MM.1S (cell line): Measurements from ENCODE around the gene CPA1.

Experiments
- DNase-seq: peaks from one replicate; pipeline ENCODE4 v3.0.0-alpha.2; 2015
- H2AFZ ChIP-seq: fragments of 300-600 bp; sonication (generic); 2 replicates; pipeline ENCODE4 v1.6.0; 2016; ENCODE audit warnings: antibody characterized with exemption, low read length
- H3F3A ChIP-seq: fragments of 300-600 bp; sonication (generic); 2 replicates; pipeline ENCODE4 v1.6.1; 2016; ENCODE audit warnings: mild to moderate bottlenecking, antibody characterized with exemption, low read length, moderate library complexity, mixed read lengths; ENCODE audit not compliant: insufficient read depth
- H3K27ac ChIP-seq: fragments of 300-600 bp; sonication (generic); 2 replicates; pipeline ENCODE4 v1.5.1; 2016; ENCODE audit warnings: mild to moderate bottlenecking, low read length
- H3K27me3 ChIP-seq: fragments of 300-600 bp; sonication (generic); replicated peaks from 2 replicates; pipeline ENCODE4 v1.6.0; 2016; ENCODE audit warnings: low read length; ENCODE audit not compliant: insufficient read depth
- H3K36me3 ChIP-seq: fragments of 300-600 bp; sonication (generic); replicated peaks from 2 replicates; pipeline ENCODE4 v1.6.1; 2016; ENCODE audit warnings: mild to moderate bottlenecking, low read length, mixed read lengths; ENCODE audit not compliant: insufficient read depth
- H3K4me1 ChIP-seq: fragments of 300-600 bp; sonication (generic); 2 replicates; pipeline ENCODE4 v1.6.1; 2016; ENCODE audit warnings: low read length, mixed read lengths
- H3K4me2 ChIP-seq: fragments of 300-600 bp; sonication (generic); 2 replicates; pipeline ENCODE4 v1.6.0; 2016; ENCODE audit warnings: low read depth, low read length
- H3K4me3 ChIP-seq: fragments of 300-600 bp; sonication (generic); 2 replicates; pipeline ENCODE4 v1.5.1; 2016; ENCODE audit warnings: low read length, mixed read lengths
- H3K79me2 ChIP-seq: fragments of 300-600 bp; sonication (generic); 2 replicates; pipeline ENCODE4 v1.6.1; 2016; ENCODE audit warnings: mixed run types, low read length, mixed read lengths
- H3K9ac ChIP-seq: fragments of 300-600 bp; sonication (generic); 2 replicates; pipeline ENCODE4 v1.6.1; 2016; ENCODE audit warnings: low read length, mixed read lengths
- H3K9me2 ChIP-seq: fragments of 300-600 bp; sonication (generic); replicated peaks from 2 replicates; pipeline ENCODE4 v1.6.1; 2016; ENCODE audit warnings: mild to moderate bottlenecking, low read length, mixed read lengths; ENCODE audit not compliant: insufficient read depth
- H3K9me3 ChIP-seq: fragments of 300-600 bp; sonication (generic); replicated peaks from 2 replicates; pipeline ENCODE4 v1.6.1; 2016; ENCODE audit warnings: mild to moderate bottlenecking, low read length, mixed read lengths; ENCODE audit not compliant: insufficient read depth
- H4K20me1 ChIP-seq: fragments of 300-600 bp; sonication (generic); 2 replicates; pipeline ENCODE4 v1.6.1; 2016; ENCODE audit warnings: mild to moderate bottlenecking, low read length, moderate library complexity, mixed read lengths; ENCODE audit not compliant: insufficient read depth
- CTCF ChIP-seq: fragments of 300-600 bp; sonication (generic); IDR thresholded peaks from 2 replicates; pipeline ENCODE4 v1.5.1; 2016; ENCODE audit warnings: antibody characterized with exemption, low read length, mixed read lengths
- EZH2 ChIP-seq: fragments of 300-600 bp; sonication (generic); optimal IDR thresholded peaks from 2 replicates; pipeline ENCODE3; 2017; ENCODE audit warnings: low read depth, mild to moderate bottlenecking, antibody characterized with exemption, low read length, mixed read lengths
- EZH2phosphoT487 ChIP-seq: fragments of 300-600 bp; sonication (generic); IDR thresholded peaks from 2 replicates; pipeline ENCODE4 v1.6.1; 2018; ENCODE audit warnings: antibody characterized with exemption, low read length

Gene CPA1

DNA sequence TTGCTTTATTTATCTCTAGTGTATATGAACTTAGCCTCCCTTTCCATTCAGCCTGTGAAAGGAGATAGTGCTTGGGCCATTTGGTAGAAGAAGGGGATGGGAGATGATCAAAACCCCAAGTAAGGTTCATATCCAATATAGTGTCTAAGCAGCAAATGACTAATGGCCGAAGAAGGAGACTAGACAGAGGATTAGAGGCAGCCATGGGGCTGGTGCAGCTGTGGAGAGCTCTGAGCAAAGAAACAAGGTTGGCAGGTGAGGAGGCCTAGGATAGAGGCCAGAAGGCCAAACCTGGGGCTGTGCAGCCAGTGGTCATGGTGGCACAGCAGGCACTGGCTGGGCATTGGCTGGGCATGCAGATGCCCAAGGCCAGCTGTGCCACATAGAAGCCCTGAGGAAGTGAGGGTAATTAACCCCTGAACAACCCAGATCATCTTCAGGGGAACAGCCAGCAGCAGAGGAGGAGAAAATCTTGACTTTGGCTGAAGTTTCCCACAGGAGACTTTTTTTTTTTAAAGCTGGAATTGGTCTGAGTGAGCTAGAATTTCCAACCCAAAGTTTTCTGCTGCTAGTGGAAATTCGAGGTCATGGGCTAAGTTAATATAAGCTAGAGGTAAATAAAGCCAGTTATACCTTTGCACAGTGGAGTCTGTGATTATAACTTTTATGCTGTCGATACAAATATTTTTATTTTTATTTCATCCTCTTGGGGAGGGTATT, 10.3 kb upstream of the CPA1 start:
- no peak overlapping the region for H3K27ac ChIP-seq
- no peaks in the 10 kb centered on the region for H3K9me3 ChIP-seq
- H3K4me1 ChIP-seq, result no peaks in the 10 kb centered on the region
- H4K20me1 ChIP-seq, result no peaks in the 10 kb centered on the region
- H3K36me3 ChIP-seq, result no peaks in the 10 kb centered on the region
- H3K27me3 ChIP-seq, result no peaks in the 10 kb centered on the region
- H3K9me2 ChIP-seq, result no peaks in the 10 kb centered on the region
- no peak overlapping the region for H3K9ac ChIP-seq
- no peak overlapping the region for H3K4me3 ChIP-seq
- H3K4me2 ChIP-seq, result no peak overlapping the region
- no peak for DNase-seq
- H3F3A ChIP-seq, result no peaks in the 10 kb centered on the region
- no peaks in the 10 kb centered on the region for H3K79me2 ChIP-seq
- TF ChIP-seq EZH2phosphoT487 (no peak), EZH2 (no peak), CTCF (no peak)
- no peak overlapping the region for H2AFZ ChIP-seq

DNA sequence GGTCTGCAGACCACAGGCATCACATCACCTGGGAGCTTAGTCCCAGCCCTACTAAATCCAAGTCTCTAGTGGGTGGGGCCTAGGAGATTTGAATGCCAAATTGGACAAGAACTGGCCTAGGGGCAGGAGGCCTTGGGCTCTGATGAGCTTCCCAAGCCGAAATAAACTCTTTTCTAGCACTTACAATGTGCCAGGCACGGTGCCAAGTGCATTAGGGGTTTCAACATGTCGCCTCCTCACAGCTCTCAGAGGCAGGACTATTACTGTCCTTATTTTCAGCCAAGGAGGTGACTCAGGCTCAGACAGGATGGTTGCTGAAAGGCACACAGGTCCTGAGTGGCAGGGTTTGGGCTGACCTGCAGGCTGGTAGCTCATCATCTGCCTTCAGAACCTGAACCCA, 9.2 kb upstream of the CPA1 start:
- H3K4me1 ChIP-seq, result no peaks in the 10 kb centered on the region
- no peaks in the 10 kb centered on the region for H3K36me3 ChIP-seq
- no peak overlapping the region for H3K4me2 ChIP-seq
- no peaks in the 10 kb centered on the region for H3K9me3 ChIP-seq
- H3K9ac ChIP-seq, result no peak overlapping the region
- H3K4me3 ChIP-seq, result no peak overlapping the region
- H2AFZ ChIP-seq, result no peak overlapping the region
- no peaks in the 10 kb centered on the region for H3K9me2 ChIP-seq
- no peaks in the 10 kb centered on the region for H4K20me1 ChIP-seq
- DNase-seq, result no peak
- H3K27me3 ChIP-seq, result no peaks in the 10 kb centered on the region
- H3K27ac ChIP-seq, result no peak overlapping the region
- no peaks in the 10 kb centered on the region for H3K79me2 ChIP-seq
- no peak for TF ChIP-seq EZH2phosphoT487
- TF ChIP-seq EZH2, result no peak
- no peak for TF ChIP-seq CTCF
- no peaks in the 10 kb centered on the region for H3F3A ChIP-seq

DNA sequence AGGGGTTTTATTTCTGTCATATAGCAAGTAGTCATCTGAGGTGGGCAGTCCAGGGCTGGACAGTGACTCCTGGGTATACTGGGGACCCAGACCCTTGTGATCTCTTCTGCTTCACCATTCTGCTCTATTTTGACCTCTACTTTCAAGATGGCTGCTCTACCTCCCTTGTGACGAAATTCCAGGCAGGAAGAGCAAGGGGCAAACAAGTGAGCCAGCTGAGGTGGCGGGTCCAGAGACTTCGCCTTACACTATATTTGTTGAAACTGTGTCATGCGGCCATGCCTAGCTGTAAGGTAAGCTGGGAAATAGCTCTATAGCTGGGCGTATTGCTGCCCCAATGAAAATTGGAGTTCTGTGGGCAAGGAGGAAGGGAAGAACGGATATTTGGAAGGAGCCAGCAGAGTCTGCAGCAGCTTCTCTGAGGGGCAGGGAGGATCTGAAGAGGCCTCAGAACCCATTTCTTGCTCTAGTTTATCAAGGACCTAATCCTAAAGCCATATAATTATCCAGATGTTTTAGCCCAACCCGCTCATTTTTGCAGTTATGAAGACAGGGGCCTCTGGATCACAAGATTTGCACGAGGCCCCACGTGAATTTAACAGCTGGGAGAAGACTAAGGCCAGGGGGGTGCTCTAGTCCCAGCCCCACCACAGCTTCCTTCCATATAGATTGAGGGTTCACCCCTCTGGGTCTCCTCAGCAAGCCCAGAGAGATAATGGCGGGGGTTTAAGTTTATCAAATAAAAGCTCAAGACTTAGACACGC, 7.7 kb upstream of the CPA1 start:
- no peak overlapping the region for H2AFZ ChIP-seq
- H3K36me3 ChIP-seq, result no peaks in the 10 kb centered on the region
- TF ChIP-seq EZH2 (no peak), CTCF (no peak), EZH2phosphoT487 (no peak)
- H3K9me2 ChIP-seq, result no peaks in the 10 kb centered on the region
- H3K27ac ChIP-seq, result no peak overlapping the region
- H3K9me3 ChIP-seq, result no peaks in the 10 kb centered on the region
- no peaks in the 10 kb centered on the region for H3F3A ChIP-seq
- H3K9ac ChIP-seq, result no peak overlapping the region
- H3K4me1 ChIP-seq, result no peaks in the 10 kb centered on the region
- no peaks in the 10 kb centered on the region for H3K27me3 ChIP-seq
- DNase-seq, result no peak
- H4K20me1 ChIP-seq, result no peaks in the 10 kb centered on the region
- no peak overlapping the region for H3K4me3 ChIP-seq
- H3K4me2 ChIP-seq, result no peak overlapping the region
- H3K79me2 ChIP-seq, result no peaks in the 10 kb centered on the region
